K562 (cell line): ENCODE data around the gene TMEM131L. TPM values are rescaled to one million over a fixed set of nuclear protein-coding genes. Genes with fewer than 3 reads are reported as not detected.
A peak's percentile ranks its signal among the peaks of the same experiment; 100 is the strongest.

ENCODE experiments used
- CBX3 ChIP-seq, 2 experiments: IDR thresholded peaks; 1 replicate in 1 of 2; 2 replicates in 1 of 2; pipeline ENCODE4 v1.6.1; 2012; ENCODE audit warnings: inconsistent platforms in 2 of 2, low read length in 2 of 2, borderline replicate concordance in 1 of 2, control low read depth in 1 of 2
- E2F3 ChIP-seq: fragments of 250-450 bp; sonication (Bioruptor Pico); IDR thresholded peaks from 2 replicates; pipeline ENCODE4 v1.4.0; 2020; ENCODE audit warnings: mild to moderate bottlenecking
- FOXJ2 ChIP-seq: fragments of 200-800 bp; sonication (Bioruptor generic); IDR thresholded peaks from 2 replicates; pipeline ENCODE4 v1.6.1; 2016; ENCODE audit warnings: missing genetic modification characterization, missing compliant biosample characterization
- GABPB2 ChIP-seq: fragments of 250-450 bp; sonication (Bioruptor Pico); conservative IDR thresholded peaks from 2 replicates; pipeline ENCODE4 v1.5.1; 2021; ENCODE audit warnings: mild to moderate bottlenecking
- GATA2 ChIP-seq: sonication (generic); formaldehyde crosslinking; IDR thresholded peaks from 2 replicates; pipeline ENCODE4 v1.4.0; 2020; ENCODE audit warnings: mild to moderate bottlenecking, missing genetic modification reagents
- LCOR ChIP-seq: sonication (generic); formaldehyde crosslinking; IDR thresholded peaks from 2 replicates; pipeline ENCODE4 v1.8.0; 2022; ENCODE audit warnings: mild to moderate bottlenecking, missing genetic modification reagents
- MED1 ChIP-seq: sonication (generic); formaldehyde crosslinking; IDR thresholded peaks from 2 replicates; pipeline ENCODE4 v1.8.1; 2023; ENCODE audit warnings: missing genetic modification reagents, borderline replicate concordance
- MTA1 ChIP-seq: fragments of 450-650 bp; IDR thresholded peaks from 2 replicates; pipeline ENCODE4 v1.6.1; 2017; ENCODE audit warnings: borderline replicate concordance
- NFE2 ChIP-seq: IDR thresholded peaks from 2 replicates; pipeline ENCODE4 v1.6.1; 2014; ENCODE audit warnings: antibody characterized with exemption, low read depth
- PHF8 ChIP-seq: fragments of 200-600 bp; sonication (generic); IDR thresholded peaks from 2 replicates; pipeline ENCODE4 v1.6.1; 2012; ENCODE audit warnings: mixed run types, mild to moderate bottlenecking, inconsistent platforms, low read length, moderate library complexity, borderline replicate concordance
- PML ChIP-seq: IDR thresholded peaks from 2 replicates; pipeline ENCODE4 v1.6.1; 2012; ENCODE audit warnings: low read length, inconsistent platforms
- RBBP5 ChIP-seq: fragments of 200-600 bp; sonication (generic); IDR thresholded peaks from 2 replicates; pipeline ENCODE4 v1.6.1; 2012; ENCODE audit warnings: borderline replicate concordance, mild to moderate bottlenecking, low read length, control low read depth, inconsistent platforms; ENCODE audit not compliant: insufficient read depth, poor library complexity, severe bottlenecking
- RUNX1 ChIP-seq: sonication (generic); IDR thresholded peaks from 2 replicates; pipeline ENCODE4 v1.6.1; 2016; ENCODE audit warnings: antibody characterized with exemption, low read depth
- SIN3A ChIP-seq, 2 experiments: fragments of 150-350 bp in 1 of 2; IDR thresholded peaks; 2 replicates each; pipeline ENCODE4 v1.6.1; 2011 to 2016; ENCODE audit warnings: borderline replicate concordance in 2 of 2, low read depth in 2 of 2, low read length in 2 of 2, mild to moderate bottlenecking in 2 of 2, moderate library complexity in 2 of 2; ENCODE audit not compliant: control insufficient read depth in 1 of 2
- SMAD1 ChIP-seq: fragments of 150-350 bp; IDR thresholded peaks from 2 replicates; pipeline ENCODE4 v1.6.1; 2014; ENCODE audit warnings: low read length, low read depth; ENCODE audit not compliant: partially characterized antibody
- STAG1 ChIP-seq: sonication (generic); formaldehyde crosslinking; IDR thresholded peaks from 2 replicates; pipeline ENCODE4 v1.5.0; 2020; ENCODE audit warnings: missing genetic modification reagents, borderline replicate concordance
- STAT5A ChIP-seq: IDR thresholded peaks from 2 replicates; pipeline ENCODE4 v1.6.1; 2012; ENCODE audit warnings: low read length, inconsistent platforms, borderline replicate concordance
- SUPT5H ChIP-seq: fragments of 450-650 bp; IDR thresholded peaks from 2 replicates; pipeline ENCODE4 v1.6.1; 2016
- TEAD2 ChIP-seq: fragments of 450-650 bp; IDR thresholded peaks from 2 replicates; pipeline ENCODE4 v1.6.1; 2016; ENCODE audit warnings: missing genetic modification characterization, control low read depth, missing compliant biosample characterization
- ZNF134 ChIP-seq: fragments of 250-450 bp; sonication (Bioruptor Pico); conservative IDR thresholded peaks from 2 replicates; pipeline ENCODE4 v1.4.0; 2020
- ZNF41 ChIP-seq: fragments of 250-450 bp; sonication (Bioruptor Pico); conservative IDR thresholded peaks from 2 replicates; pipeline ENCODE4 v1.4.0; 2020; ENCODE audit warnings: mild to moderate bottlenecking
- ZNF444 ChIP-seq: fragments of 250-450 bp; sonication (Bioruptor Pico); IDR thresholded peaks from 2 replicates; pipeline ENCODE4 v1.4.0; 2020; ENCODE audit warnings: mild to moderate bottlenecking, moderate library complexity
- ZNF696 ChIP-seq: fragments of 250-450 bp; sonication (Bioruptor Pico); conservative IDR thresholded peaks from 2 replicates; pipeline ENCODE4 v1.4.0; 2020; ENCODE audit warnings: mild to moderate bottlenecking, moderate library complexity
- polyA plus RNA-seq, 8 experiments: library from polyadenylated mRNA; depleted of rRNA in 4 of 8; stranded (reverse) in 5 of 8; unstranded in 3 of 8; fragments of >200 nt; fragmentation: Nextera tagmentation in 2 of 8; fragmentation: Illumina TruSeq in 1 of 8; extraction: Ambion mirVana in 2 of 8; extraction: Trizol in 1 of 8; gene quantifications; 2 replicates each; pipeline versions ENCODE4 v1.2.1 to v1.2.3, GENCODE V29; 2011 to 2014; ENCODE audit warnings: inconsistent platforms in 1 of 8, missing spikeins in 1 of 8
- total RNA-seq, 7 experiments: library from RNA; depleted of rRNA in 6 of 7; stranded (reverse); fragments of >200 nt in 6 of 7; fragmentation: Illumina TruSeq in 2 of 7; extraction: Trizol in 2 of 7; gene quantifications; 2 replicates each; pipeline versions ENCODE4 v1.2.1 to v1.2.3, GENCODE V29; 2011 to 2021; ENCODE audit warnings: low replicate concordance in 1 of 7
- TF ChIP-seq, protein P1 (sequence below): sonication (generic); formaldehyde crosslinking; IDR thresholded peaks from 2 replicates; pipeline ENCODE4 v1.8.1; 2023; ENCODE audit warnings: mild to moderate bottlenecking, missing genetic modification reagents
- TF ChIP-seq, protein P2 (sequence below), 3 experiments: IDR thresholded peaks in 2 of 3; conservative IDR thresholded peaks in 1 of 3; 2 replicates each; pipeline ENCODE4 v1.5.1; 2011 to 2012; ENCODE audit warnings: low read length in 3 of 3, mild to moderate bottlenecking in 3 of 3, control low read depth in 2 of 3, improper control_type of control experiment in 1 of 3, inconsistent platforms in 1 of 3, low read depth in 1 of 3, mixed read lengths in 1 of 3, moderate library complexity in 1 of 3; ENCODE audit not compliant: insufficient read depth in 2 of 3
- TF ChIP-seq, protein P3 (sequence below): fragments of 450-650 bp; formaldehyde crosslinking; IDR thresholded peaks from 2 replicates; pipeline ENCODE4 v1.4.0; 2022; ENCODE audit warnings: missing genetic modification characterization

The TMEM131L gene
- total and polyA plus RNA-seq, 9 of the 15 experiments (the other 6 are each of a cell fraction or from before 2014, with no cell fraction given), result 1.2 to 20.8 (median 12.9) TPM

DNA sequence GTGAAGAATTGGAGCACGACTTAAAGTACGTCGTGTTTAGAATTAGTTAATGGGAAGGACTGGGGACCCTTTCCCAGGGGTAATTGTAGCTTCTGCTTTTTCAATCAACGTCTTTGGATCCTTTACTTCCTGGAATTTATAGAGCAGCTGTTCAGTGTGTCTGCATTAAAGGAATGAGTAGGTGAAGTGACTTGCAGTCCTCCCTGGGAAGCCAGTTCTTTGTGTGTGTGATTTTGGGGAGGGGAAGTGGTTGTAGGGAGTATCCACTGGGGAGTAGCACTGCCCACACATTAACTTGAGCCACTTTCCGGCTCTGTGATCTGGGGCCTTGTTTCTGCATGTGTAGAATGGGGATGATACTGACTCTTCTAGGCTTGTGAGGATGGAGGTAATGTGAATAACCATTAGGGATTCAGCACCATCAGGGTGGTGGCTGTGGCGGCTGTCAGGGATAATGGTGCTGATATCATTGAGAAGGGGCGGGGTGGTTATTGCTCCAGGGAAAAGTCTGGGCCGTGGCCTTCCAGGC is 54.7 kb downstream of the TMEM131L start (continued):
- no peak for TF ChIP-seq FOXJ2
- TF ChIP-seq E2F3, result no peak
- no peak for TF ChIP-seq PHF8
- no peak for TF ChIP-seq PML
- TF ChIP-seq SUPT5H, result no peak
- no peak for TF ChIP-seq RUNX1
- TF ChIP-seq, protein P1, sequence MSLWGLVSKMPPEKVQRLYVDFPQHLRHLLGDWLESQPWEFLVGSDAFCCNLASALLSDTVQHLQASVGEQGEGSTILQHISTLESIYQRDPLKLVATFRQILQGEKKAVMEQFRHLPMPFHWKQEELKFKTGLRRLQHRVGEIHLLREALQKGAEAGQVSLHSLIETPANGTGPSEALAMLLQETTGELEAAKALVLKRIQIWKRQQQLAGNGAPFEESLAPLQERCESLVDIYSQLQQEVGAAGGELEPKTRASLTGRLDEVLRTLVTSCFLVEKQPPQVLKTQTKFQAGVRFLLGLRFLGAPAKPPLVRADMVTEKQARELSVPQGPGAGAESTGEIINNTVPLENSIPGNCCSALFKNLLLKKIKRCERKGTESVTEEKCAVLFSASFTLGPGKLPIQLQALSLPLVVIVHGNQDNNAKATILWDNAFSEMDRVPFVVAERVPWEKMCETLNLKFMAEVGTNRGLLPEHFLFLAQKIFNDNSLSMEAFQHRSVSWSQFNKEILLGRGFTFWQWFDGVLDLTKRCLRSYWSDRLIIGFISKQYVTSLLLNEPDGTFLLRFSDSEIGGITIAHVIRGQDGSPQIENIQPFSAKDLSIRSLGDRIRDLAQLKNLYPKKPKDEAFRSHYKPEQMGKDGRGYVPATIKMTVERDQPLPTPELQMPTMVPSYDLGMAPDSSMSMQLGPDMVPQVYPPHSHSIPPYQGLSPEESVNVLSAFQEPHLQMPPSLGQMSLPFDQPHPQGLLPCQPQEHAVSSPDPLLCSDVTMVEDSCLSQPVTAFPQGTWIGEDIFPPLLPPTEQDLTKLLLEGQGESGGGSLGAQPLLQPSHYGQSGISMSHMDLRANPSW (CRISPR knock-in tag), result no peak
- no peak for TF ChIP-seq SMAD1
- no peak for TF ChIP-seq SIN3A (IDR thresholded peaks at IDR 0.05; ENCODE audit: borderline replicate concordance in 2 of 2, control insufficient read depth in 1 of 2, low read depth in 2 of 2, low read length in 2 of 2)
- TF ChIP-seq MED1 (CRISPR knock-in tag), result no peak
- TF ChIP-seq RBBP5, result peak; percentile 23
- no peak for TF ChIP-seq ZNF444 (CRISPR knock-in tag)
- TF ChIP-seq TEAD2 (tag), result no peak
- no peak for TF ChIP-seq STAG1 (CRISPR knock-in tag)
- no peak for TF ChIP-seq LCOR (CRISPR knock-in tag)
- no peak for TF ChIP-seq MTA1
- TF ChIP-seq, protein P2, sequence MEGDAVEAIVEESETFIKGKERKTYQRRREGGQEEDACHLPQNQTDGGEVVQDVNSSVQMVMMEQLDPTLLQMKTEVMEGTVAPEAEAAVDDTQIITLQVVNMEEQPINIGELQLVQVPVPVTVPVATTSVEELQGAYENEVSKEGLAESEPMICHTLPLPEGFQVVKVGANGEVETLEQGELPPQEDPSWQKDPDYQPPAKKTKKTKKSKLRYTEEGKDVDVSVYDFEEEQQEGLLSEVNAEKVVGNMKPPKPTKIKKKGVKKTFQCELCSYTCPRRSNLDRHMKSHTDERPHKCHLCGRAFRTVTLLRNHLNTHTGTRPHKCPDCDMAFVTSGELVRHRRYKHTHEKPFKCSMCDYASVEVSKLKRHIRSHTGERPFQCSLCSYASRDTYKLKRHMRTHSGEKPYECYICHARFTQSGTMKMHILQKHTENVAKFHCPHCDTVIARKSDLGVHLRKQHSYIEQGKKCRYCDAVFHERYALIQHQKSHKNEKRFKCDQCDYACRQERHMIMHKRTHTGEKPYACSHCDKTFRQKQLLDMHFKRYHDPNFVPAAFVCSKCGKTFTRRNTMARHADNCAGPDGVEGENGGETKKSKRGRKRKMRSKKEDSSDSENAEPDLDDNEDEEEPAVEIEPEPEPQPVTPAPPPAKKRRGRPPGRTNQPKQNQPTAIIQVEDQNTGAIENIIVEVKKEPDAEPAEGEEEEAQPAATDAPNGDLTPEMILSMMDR (IDR thresholded peaks at IDR 0.05 in 2 of 3, conservative IDR thresholded peaks at IDR 0.05 in 1 of 3; ENCODE audit: insufficient read depth in 2 of 3, low read depth in 1 of 3, low read length in 3 of 3), result no peak
- TF ChIP-seq GATA2 (CRISPR knock-in tag), result no peak
- TF ChIP-seq, protein P3, sequence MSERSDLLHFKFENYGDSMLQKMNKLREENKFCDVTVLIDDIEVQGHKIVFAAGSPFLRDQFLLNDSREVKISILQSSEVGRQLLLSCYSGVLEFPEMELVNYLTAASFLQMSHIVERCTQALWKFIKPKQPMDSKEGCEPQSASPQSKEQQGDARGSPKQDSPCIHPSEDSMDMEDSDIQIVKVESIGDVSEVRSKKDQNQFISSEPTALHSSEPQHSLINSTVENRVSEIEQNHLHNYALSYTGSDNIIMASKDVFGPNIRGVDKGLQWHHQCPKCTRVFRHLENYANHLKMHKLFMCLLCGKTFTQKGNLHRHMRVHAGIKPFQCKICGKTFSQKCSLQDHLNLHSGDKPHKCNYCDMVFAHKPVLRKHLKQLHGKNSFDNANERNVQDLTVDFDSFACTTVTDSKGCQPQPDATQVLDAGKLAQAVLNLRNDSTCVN (CRISPR knock-in tag), result no peak
- no peak for TF ChIP-seq CBX3 (IDR thresholded peaks at IDR 0.05; ENCODE audit: borderline replicate concordance in 1 of 2, low read length in 2 of 2)
- no peak for TF ChIP-seq STAT5A
- no peak for TF ChIP-seq ZNF41 (CRISPR knock-in tag)
- TF ChIP-seq GABPB2 (CRISPR knock-in tag), result no peak
- no peak for TF ChIP-seq ZNF696 (CRISPR knock-in tag)
- peak; percentile 62 for TF ChIP-seq NFE2
- no peak for TF ChIP-seq ZNF134 (CRISPR knock-in tag)
